Hepatocyte (in vitro differentiated cells): ENCODE measurements around the gene FOXF2. TPM values are rescaled to one million over a fixed set of nuclear protein-coding genes. Genes with fewer than 3 reads are reported as not detected.

Source experiments
- DNase-seq: peaks from one replicate; pipeline ENCODE4 v3.0.0-alpha.2; 2016; ENCODE audit warnings: low spot score
- H2AFZ ChIP-seq: fragments of 200-600 bp; sonication (generic); 2 replicates; pipeline ENCODE4 v1.6.0; 2016; ENCODE audit warnings: antibody characterized with exemption, mild to moderate bottlenecking
- H3K27ac ChIP-seq: fragments of 200-600 bp; sonication (generic); 2 replicates; pipeline ENCODE4 v1.5.1; 2016; ENCODE audit warnings: mild to moderate bottlenecking
- H3K27me3 ChIP-seq: fragments of 200-600 bp; sonication (generic); 2 replicates; pipeline ENCODE4 v1.6.1; 2016
- H3K36me3 ChIP-seq: fragments of 200-600 bp; sonication (generic); replicated peaks from 2 replicates; pipeline ENCODE4 v1.5.1; 2016; ENCODE audit warnings: low read depth; ENCODE audit not compliant: insufficient read depth
- H3K4me1 ChIP-seq: fragments of 200-600 bp; sonication (generic); 2 replicates; pipeline ENCODE4 v1.5.1; 2016; ENCODE audit warnings: mild to moderate bottlenecking, moderate library complexity; ENCODE audit not compliant: insufficient read depth
- H3K4me2 ChIP-seq: fragments of 200-600 bp; sonication (generic); 2 replicates; pipeline ENCODE4 v1.6.0; 2016
- H3K4me3 ChIP-seq: fragments of 200-600 bp; sonication (generic); 2 replicates; pipeline ENCODE4 v1.5.1; 2016; ENCODE audit warnings: mild to moderate bottlenecking
- H3K79me2 ChIP-seq: fragments of 200-600 bp; sonication (generic); 2 replicates; pipeline ENCODE4 v1.6.0; 2017; ENCODE audit warnings: mild to moderate bottlenecking
- H3K9me2 ChIP-seq: fragments of 200-600 bp; sonication (generic); replicated peaks from 2 replicates; pipeline ENCODE4 v1.6.0; 2017; ENCODE audit warnings: mild to moderate bottlenecking; ENCODE audit not compliant: insufficient read depth
- H3K9me3 ChIP-seq: fragments of 200-600 bp; sonication (generic); 2 replicates; pipeline ENCODE4 v1.5.1; 2016; ENCODE audit warnings: low read depth, mild to moderate bottlenecking
- H4K20me1 ChIP-seq: fragments of 200-600 bp; sonication (generic); 2 replicates; pipeline ENCODE4 v1.6.0; 2016; ENCODE audit warnings: mild to moderate bottlenecking; ENCODE audit not compliant: insufficient read depth, poor library complexity, severe bottlenecking
- EZH2 ChIP-seq: fragments of 200-600 bp; sonication (generic); IDR thresholded peaks from 2 replicates; pipeline ENCODE4 v1.6.1; 2016; ENCODE audit warnings: antibody characterized with exemption, mild to moderate bottlenecking, borderline replicate concordance
- EZH2phosphoT487 ChIP-seq: fragments of 200-600 bp; sonication (generic); IDR thresholded peaks from one replicate; pipeline ENCODE4 v1.6.1; 2018; ENCODE audit warnings: antibody characterized with exemption, mild to moderate bottlenecking, low read depth, moderate library complexity; ENCODE audit not compliant: unreplicated experiment, severe bottlenecking
- WGBS: methylation state at CpG from one replicate; pipeline ENCODE4 v1.1.6; 2016; ENCODE audit warnings: low lambda C conversion rate; ENCODE audit errors: missing lambda C conversion rate; 5-methylcytosine and 5-hydroxymethylcytosine counted together
- polyA plus RNA-seq: library from polyadenylated mRNA; unstranded; fragments of >200 nt; fragmentation: Nextera tagmentation; extraction: Ambion mirVana; gene quantifications from 2 replicates; pipeline ENCODE4 v1.2.1, GENCODE V29; 2016
- total RNA-seq: library from RNA; depleted of rRNA; stranded (reverse); fragments of >200 nt; gene quantifications from 2 replicates; pipeline ENCODE4 v1.2.3, GENCODE V29; 2014
- TF ChIP-seq, protein P1 (sequence below): fragments of 200-600 bp; sonication (generic); IDR thresholded peaks from 2 replicates; pipeline ENCODE4 v1.5.1; 2016; ENCODE audit warnings: antibody characterized with exemption, mild to moderate bottlenecking; ENCODE audit not compliant: poor library complexity

FOXF2 gene
- total and polyA plus RNA-seq, 2 experiments from 2014 or later: 28.0 to 31.5 TPM

DNA sequence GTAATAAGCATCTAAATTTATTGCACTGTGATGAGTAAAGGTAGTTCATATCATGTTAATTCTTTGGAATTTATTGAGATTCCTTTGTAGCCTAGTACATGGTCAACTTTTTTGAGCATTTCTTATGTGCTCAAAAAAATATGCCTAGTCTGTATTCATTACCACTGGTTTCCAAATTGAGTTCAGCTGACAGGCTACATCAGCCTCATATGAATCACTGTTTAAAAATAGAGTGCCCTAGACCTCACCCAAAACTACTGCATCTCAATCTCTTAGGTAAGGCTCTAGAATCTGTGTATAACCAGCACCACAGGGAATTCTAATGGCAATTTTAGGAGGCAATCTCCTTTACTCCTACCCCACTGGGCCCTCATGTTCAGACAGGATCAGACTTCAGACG is 16.7 kb upstream of the FOXF2 start:
- H3K27me3 ChIP-seq: peaks cover 56% of the 10 kb centered on the region
- no peak overlapping the region for H3K27ac ChIP-seq
- TF ChIP-seq, protein P1, sequence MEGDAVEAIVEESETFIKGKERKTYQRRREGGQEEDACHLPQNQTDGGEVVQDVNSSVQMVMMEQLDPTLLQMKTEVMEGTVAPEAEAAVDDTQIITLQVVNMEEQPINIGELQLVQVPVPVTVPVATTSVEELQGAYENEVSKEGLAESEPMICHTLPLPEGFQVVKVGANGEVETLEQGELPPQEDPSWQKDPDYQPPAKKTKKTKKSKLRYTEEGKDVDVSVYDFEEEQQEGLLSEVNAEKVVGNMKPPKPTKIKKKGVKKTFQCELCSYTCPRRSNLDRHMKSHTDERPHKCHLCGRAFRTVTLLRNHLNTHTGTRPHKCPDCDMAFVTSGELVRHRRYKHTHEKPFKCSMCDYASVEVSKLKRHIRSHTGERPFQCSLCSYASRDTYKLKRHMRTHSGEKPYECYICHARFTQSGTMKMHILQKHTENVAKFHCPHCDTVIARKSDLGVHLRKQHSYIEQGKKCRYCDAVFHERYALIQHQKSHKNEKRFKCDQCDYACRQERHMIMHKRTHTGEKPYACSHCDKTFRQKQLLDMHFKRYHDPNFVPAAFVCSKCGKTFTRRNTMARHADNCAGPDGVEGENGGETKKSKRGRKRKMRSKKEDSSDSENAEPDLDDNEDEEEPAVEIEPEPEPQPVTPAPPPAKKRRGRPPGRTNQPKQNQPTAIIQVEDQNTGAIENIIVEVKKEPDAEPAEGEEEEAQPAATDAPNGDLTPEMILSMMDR: no peak
- TF ChIP-seq EZH2phosphoT487 (no peak), EZH2 (no peak)
- no peaks in the 10 kb centered on the region for H3K4me1 ChIP-seq
- H3K4me3 ChIP-seq: no peak overlapping the region
- WGBS: 83% methylated on average over 1 of the region's 1 CpG
- no peak overlapping the region for H3K4me2 ChIP-seq
- no peak for DNase-seq
- H2AFZ ChIP-seq: no peak overlapping the region
- no peaks in the 10 kb centered on the region for H3K9me3 ChIP-seq
- H4K20me1 ChIP-seq: no peaks in the 10 kb centered on the region
- H3K36me3 ChIP-seq: no peaks in the 10 kb centered on the region
- H3K9me2 ChIP-seq: no peaks in the 10 kb centered on the region
- H3K79me2 ChIP-seq: no peaks in the 10 kb centered on the region

DNA sequence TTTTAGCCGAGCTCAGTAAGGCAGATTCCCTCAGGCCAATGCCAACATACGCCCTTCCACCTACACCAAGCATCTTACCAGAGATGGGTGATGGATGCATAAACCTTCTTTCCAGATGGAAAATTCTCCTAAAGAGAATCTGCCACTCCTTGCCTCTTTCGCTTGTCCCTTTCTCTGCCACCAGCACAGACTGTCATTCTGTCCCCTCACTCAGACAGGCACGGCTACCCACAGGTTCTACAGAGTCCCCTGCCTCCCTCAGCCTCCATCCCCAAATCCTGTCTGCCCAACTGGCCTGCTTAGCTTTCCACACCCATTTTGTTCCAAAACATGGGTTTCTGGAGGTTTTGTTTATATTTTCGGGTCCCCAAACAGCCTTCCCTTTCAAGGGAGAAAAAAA is 12.7 kb upstream of the FOXF2 start:
- Histone ChIP-seq H4K20me1 (no peaks in the 10 kb centered on the region), H3K4me2 (no peak overlapping the region), H2AFZ (no peak overlapping the region), H3K36me3 (no peaks in the 10 kb centered on the region), H3K27me3 (peaks cover 94% of the 10 kb centered on the region), H3K4me1 (peaks cover 23% of the 10 kb centered on the region), H3K4me3 (no peak overlapping the region), H3K9me3 (no peaks in the 10 kb centered on the region), H3K27ac (no peak overlapping the region), H3K79me2 (peaks cover 2% of the 10 kb centered on the region), H3K9me2 (no peaks in the 10 kb centered on the region)
- TF ChIP-seq EZH2 (no peak), EZH2phosphoT487 (no peak)
- TF ChIP-seq, protein P1: no peak
- WGBS: 81% methylated on average over 5 of the region's 5 CpGs
- DNase-seq: no peak

DNA sequence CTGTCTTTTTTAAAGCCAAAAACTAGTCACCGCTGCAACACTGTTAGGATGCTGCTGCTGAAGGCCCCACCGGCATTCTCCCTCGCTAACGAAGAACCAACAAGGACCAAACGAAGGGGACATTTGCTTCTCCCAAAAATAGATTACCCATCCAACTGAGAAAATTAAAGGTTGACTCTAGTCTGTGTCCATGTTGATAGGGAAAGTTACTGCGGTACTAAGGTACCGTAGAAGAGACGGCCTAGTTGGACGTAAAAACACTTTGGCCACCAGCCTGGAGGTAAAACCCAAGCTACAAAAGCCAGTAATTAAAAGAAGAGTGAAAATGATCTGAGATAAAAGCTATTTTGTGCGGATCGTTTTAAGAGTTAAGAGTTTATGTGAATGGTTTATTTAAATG is 11.8 kb upstream of the FOXF2 start:
- no peaks in the 10 kb centered on the region for H3K9me3 ChIP-seq
- H3K27me3 ChIP-seq: peaks cover 96% of the 10 kb centered on the region
- no peak overlapping the region for H2AFZ ChIP-seq
- H3K36me3 ChIP-seq: no peaks in the 10 kb centered on the region
- TF ChIP-seq EZH2phosphoT487: peak; percentile 48
- TF ChIP-seq, protein P1: no peak
- TF ChIP-seq EZH2: no peak
- no peak overlapping the region for H3K27ac ChIP-seq
- H3K9me2 ChIP-seq: no peaks in the 10 kb centered on the region
- no peaks in the 10 kb centered on the region for H4K20me1 ChIP-seq
- H3K4me2 ChIP-seq: peak overlapping the region; percentile 96
- DNase-seq: no peak
- peaks cover 27% of the 10 kb centered on the region for H3K4me1 ChIP-seq
- peaks cover 2% of the 10 kb centered on the region for H3K79me2 ChIP-seq
- H3K4me3 ChIP-seq: no peak overlapping the region
- 40% methylated on average over 11 of the region's 11 CpGs for WGBS
